Measurements from ENCODE around the gene FBXO3.
"Not testable (repeated sequence)": the region's sequence is repeated elsewhere in the genome, so short reads cannot be mapped to it uniquely, and the experiment has no call there.

Gene FBXO3

DNA sequence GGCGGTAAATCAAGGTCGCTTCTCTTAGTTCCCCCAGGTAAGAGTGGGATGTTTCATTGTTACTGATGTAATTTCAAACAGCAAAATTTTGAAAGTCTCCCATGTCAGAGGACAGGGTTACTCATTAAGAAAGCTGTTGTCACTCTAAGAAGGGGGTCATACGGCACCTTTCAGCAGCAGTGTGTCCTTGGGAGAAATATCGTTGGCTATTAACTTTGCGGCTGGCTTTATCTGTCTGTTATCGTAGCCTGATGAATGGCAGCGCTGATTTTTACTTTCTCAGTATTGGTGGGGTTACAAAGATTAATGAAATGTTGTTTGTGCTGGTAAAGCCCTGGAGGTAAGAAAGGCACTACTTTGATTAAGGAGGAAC lies 27.5 kb upstream of the FBXO3 start:
- Histone ChIP-seq H3K79me2 (ENCODE audit: insufficient read depth, low read length) (no peaks in the 10 kb centered on the region), H2AFZ (ENCODE audit: low read depth, low read length, severe bottlenecking) (no peak overlapping the region), H4K20me1 (ENCODE audit: low read depth, low read length) (no peaks in the 10 kb centered on the region), H3K27ac (ENCODE audit: low read depth, low read length) (no peak overlapping the region), H3F3A (ENCODE audit: insufficient read depth) (no peaks in the 10 kb centered on the region), H3K9me3 (ENCODE audit: insufficient read depth, low read length) (no peaks in the 10 kb centered on the region), H3K4me2 (ENCODE audit: low read depth, low read length, poor library complexity, severe bottlenecking) (no peak overlapping the region), H3K9ac (ENCODE audit: low read length) (no peak overlapping the region), H3K36me3 (ENCODE audit: low read length) (no peaks in the 10 kb centered on the region), H3K27me3 (ENCODE audit: low read length) (no peaks in the 10 kb centered on the region), H3K9me2 (replicated peaks; ENCODE audit: insufficient read depth, low read length) (no peaks in the 10 kb centered on the region), H3K4me3 (ENCODE audit: insufficient read depth, low read length, poor library complexity, severe bottlenecking) (no peak overlapping the region)
- no peak for TF ChIP-seq EZH2phosphoT487 (conservative IDR thresholded peaks at IDR 0.05; ENCODE audit: low read length)
- TF ChIP-seq, protein P1, sequence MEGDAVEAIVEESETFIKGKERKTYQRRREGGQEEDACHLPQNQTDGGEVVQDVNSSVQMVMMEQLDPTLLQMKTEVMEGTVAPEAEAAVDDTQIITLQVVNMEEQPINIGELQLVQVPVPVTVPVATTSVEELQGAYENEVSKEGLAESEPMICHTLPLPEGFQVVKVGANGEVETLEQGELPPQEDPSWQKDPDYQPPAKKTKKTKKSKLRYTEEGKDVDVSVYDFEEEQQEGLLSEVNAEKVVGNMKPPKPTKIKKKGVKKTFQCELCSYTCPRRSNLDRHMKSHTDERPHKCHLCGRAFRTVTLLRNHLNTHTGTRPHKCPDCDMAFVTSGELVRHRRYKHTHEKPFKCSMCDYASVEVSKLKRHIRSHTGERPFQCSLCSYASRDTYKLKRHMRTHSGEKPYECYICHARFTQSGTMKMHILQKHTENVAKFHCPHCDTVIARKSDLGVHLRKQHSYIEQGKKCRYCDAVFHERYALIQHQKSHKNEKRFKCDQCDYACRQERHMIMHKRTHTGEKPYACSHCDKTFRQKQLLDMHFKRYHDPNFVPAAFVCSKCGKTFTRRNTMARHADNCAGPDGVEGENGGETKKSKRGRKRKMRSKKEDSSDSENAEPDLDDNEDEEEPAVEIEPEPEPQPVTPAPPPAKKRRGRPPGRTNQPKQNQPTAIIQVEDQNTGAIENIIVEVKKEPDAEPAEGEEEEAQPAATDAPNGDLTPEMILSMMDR (IDR thresholded peaks at IDR 0.05; ENCODE audit: insufficient read depth, low read length, poor library complexity, severe bottlenecking): no peak

DNA sequence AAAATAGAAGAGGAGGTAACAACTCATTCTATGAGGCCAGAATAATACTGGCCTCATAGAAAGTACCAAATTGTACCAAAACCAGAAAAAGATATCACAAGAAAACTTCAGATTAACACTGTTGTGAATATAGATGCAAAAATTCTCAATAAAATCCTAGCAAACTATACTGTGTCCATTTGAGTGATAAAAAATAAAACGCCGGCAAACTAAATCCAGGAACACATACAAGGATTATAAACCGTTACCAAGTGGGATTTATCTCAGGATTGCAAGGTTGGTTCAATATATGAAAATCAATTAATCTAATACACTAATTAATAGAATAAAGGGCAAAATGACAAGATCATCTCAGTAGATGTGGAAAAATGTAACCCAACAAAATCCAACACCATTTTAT lies 23.6 kb upstream of the FBXO3 start:
- Histone ChIP-seq H2AFZ (ENCODE audit: low read depth, low read length, severe bottlenecking) (no peak overlapping the region), H3K4me2 (ENCODE audit: low read depth, low read length, poor library complexity, severe bottlenecking) (no peak overlapping the region), H3K36me3 (ENCODE audit: low read length) (no peaks in the 10 kb centered on the region), H3K9ac (ENCODE audit: low read length) (no peak overlapping the region), H4K20me1 (ENCODE audit: low read depth, low read length) (no peaks in the 10 kb centered on the region), H3F3A (ENCODE audit: insufficient read depth) (no peaks in the 10 kb centered on the region), H3K27me3 (ENCODE audit: low read length) (no peaks in the 10 kb centered on the region), H3K79me2 (ENCODE audit: insufficient read depth, low read length) (no peaks in the 10 kb centered on the region), H3K9me2 (replicated peaks; ENCODE audit: insufficient read depth, low read length) (no peaks in the 10 kb centered on the region), H3K9me3 (ENCODE audit: insufficient read depth, low read length) (no peaks in the 10 kb centered on the region), H3K27ac (ENCODE audit: low read depth, low read length) (no peak overlapping the region), H3K4me3 (ENCODE audit: insufficient read depth, low read length, poor library complexity, severe bottlenecking) (no peak overlapping the region)
- TF ChIP-seq, protein P1 (IDR thresholded peaks at IDR 0.05; ENCODE audit: insufficient read depth, low read length, poor library complexity, severe bottlenecking): no peak
- no peak for TF ChIP-seq EZH2phosphoT487 (conservative IDR thresholded peaks at IDR 0.05; ENCODE audit: low read length)

GRCh38 chr11:33790040-33790439 lies 15.7 kb upstream of the FBXO3 start:
- no peaks in the 10 kb centered on the region for H3K9me2 ChIP-seq (replicated peaks; ENCODE audit: insufficient read depth, low read length)
- no peak overlapping the region for H2AFZ ChIP-seq (ENCODE audit: low read depth, low read length, severe bottlenecking)
- H3K27ac ChIP-seq (ENCODE audit: low read depth, low read length): no peak overlapping the region
- H3K9me3 ChIP-seq (ENCODE audit: insufficient read depth, low read length): no peaks in the 10 kb centered on the region
- TF ChIP-seq, protein P1 (IDR thresholded peaks at IDR 0.05; ENCODE audit: insufficient read depth, low read length, poor library complexity, severe bottlenecking): no peak
- TF ChIP-seq EZH2phosphoT487 (conservative IDR thresholded peaks at IDR 0.05; ENCODE audit: low read length): no peak
- no peaks in the 10 kb centered on the region for H3F3A ChIP-seq (ENCODE audit: insufficient read depth)
- H3K4me3 ChIP-seq (ENCODE audit: insufficient read depth, low read length, poor library complexity, severe bottlenecking): no peak overlapping the region
- no peaks in the 10 kb centered on the region for H4K20me1 ChIP-seq (ENCODE audit: low read depth, low read length)
- no peaks in the 10 kb centered on the region for H3K36me3 ChIP-seq (ENCODE audit: low read length)
- H3K4me2 ChIP-seq (ENCODE audit: low read depth, low read length, poor library complexity, severe bottlenecking): no peak overlapping the region
- no peaks in the 10 kb centered on the region for H3K27me3 ChIP-seq (ENCODE audit: low read length)
- H3K79me2 ChIP-seq (ENCODE audit: insufficient read depth, low read length): no peaks in the 10 kb centered on the region
- H3K9ac ChIP-seq (ENCODE audit: low read length): no peak overlapping the region

GRCh38 chr11:33788095-33788494 lies 13.8 kb upstream of the FBXO3 start:
- not testable (repeated sequence) for H3K4me2 ChIP-seq (ENCODE audit: low read depth, low read length, poor library complexity, severe bottlenecking)

More at GRCh38 chr11:33788095-33788494, 13.8 kb upstream of the FBXO3 start:
- not testable (repeated sequence) for H3K27ac ChIP-seq (ENCODE audit: low read depth, low read length); H2AFZ ChIP-seq (ENCODE audit: low read depth, low read length, severe bottlenecking); H3K9me3 ChIP-seq (ENCODE audit: insufficient read depth, low read length); H3F3A ChIP-seq (ENCODE audit: insufficient read depth); H3K4me3 ChIP-seq (ENCODE audit: insufficient read depth, low read length, poor library complexity, severe bottlenecking); H3K27me3 ChIP-seq (ENCODE audit: low read length); H3K9me2 ChIP-seq (replicated peaks; ENCODE audit: insufficient read depth, low read length); H3K36me3 ChIP-seq (ENCODE audit: low read length); H4K20me1 ChIP-seq (ENCODE audit: low read depth, low read length); H3K79me2 ChIP-seq (ENCODE audit: insufficient read depth, low read length); H3K9ac ChIP-seq (ENCODE audit: low read length)
